Measurements from ENCODE around the gene RPL34. TPM values are rescaled to one million over a fixed set of nuclear protein-coding genes. Genes with fewer than 3 reads are reported as not detected.

The RPL34 gene
- polyA plus RNA-seq, 2 of the 4 experiments (the other 2 are of a cell fraction), result 949 to 1,255 TPM

GRCh38 chr4:108628411-108628810 is 8.0 kb downstream of the RPL34 start:
- ATAC-seq (no peak; a peak in 1 of 6 replicates), DNase-seq (ENCODE audit: low read depth in 1 of 2, low spot score in 1 of 2) (no peak), FAIRE-seq (no peak)
- no peak overlapping the region for H3K4me3 ChIP-seq
- POLR2A ChIA-PET, result no interaction called here
- no peaks in the 10 kb centered on the region for H3K9me3 ChIP-seq
- H3K4me2 ChIP-seq, result no peak overlapping the region
- CTCF ChIA-PET, result no interaction called here
- H3K27ac ChIP-seq, result no peak overlapping the region
- peaks cover 12% of the 10 kb centered on the region; the same call in 1 of the 3 replicates for H3K4me1 ChIP-seq
- no peak for TF ChIP-seq BCL3 (IDR thresholded peaks at IDR 0.05)
- no peak for TF ChIP-seq CHD4 (IDR thresholded peaks at IDR 0.05; ENCODE audit: borderline replicate concordance)
- no peak for TF ChIP-seq GATA3 (IDR thresholded peaks at IDR 0.05; ENCODE audit: borderline replicate concordance)
- TF ChIP-seq CBX8 (IDR thresholded peaks at IDR 0.05), result no peak
- TF ChIP-seq RAD21 (conservative IDR thresholded peaks at IDR 0.05 in 1 of 2, IDR thresholded peaks at IDR 0.05 in 1 of 2), result no peak
- TF ChIP-seq, protein P1, sequence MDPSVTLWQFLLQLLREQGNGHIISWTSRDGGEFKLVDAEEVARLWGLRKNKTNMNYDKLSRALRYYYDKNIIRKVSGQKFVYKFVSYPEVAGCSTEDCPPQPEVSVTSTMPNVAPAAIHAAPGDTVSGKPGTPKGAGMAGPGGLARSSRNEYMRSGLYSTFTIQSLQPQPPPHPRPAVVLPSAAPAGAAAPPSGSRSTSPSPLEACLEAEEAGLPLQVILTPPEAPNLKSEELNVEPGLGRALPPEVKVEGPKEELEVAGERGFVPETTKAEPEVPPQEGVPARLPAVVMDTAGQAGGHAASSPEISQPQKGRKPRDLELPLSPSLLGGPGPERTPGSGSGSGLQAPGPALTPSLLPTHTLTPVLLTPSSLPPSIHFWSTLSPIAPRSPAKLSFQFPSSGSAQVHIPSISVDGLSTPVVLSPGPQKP (IDR thresholded peaks at IDR 0.05; ENCODE audit: low read depth, low read length), result no peak
- no peak for TF ChIP-seq ZSCAN20 (CRISPR knock-in tag; IDR thresholded peaks at IDR 0.05)
- TF ChIP-seq, protein P2, sequence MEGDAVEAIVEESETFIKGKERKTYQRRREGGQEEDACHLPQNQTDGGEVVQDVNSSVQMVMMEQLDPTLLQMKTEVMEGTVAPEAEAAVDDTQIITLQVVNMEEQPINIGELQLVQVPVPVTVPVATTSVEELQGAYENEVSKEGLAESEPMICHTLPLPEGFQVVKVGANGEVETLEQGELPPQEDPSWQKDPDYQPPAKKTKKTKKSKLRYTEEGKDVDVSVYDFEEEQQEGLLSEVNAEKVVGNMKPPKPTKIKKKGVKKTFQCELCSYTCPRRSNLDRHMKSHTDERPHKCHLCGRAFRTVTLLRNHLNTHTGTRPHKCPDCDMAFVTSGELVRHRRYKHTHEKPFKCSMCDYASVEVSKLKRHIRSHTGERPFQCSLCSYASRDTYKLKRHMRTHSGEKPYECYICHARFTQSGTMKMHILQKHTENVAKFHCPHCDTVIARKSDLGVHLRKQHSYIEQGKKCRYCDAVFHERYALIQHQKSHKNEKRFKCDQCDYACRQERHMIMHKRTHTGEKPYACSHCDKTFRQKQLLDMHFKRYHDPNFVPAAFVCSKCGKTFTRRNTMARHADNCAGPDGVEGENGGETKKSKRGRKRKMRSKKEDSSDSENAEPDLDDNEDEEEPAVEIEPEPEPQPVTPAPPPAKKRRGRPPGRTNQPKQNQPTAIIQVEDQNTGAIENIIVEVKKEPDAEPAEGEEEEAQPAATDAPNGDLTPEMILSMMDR (IDR thresholded peaks at IDR 0.05), result no peak
- no peak for TF ChIP-seq EHF (CRISPR knock-in tag; IDR thresholded peaks at IDR 0.05)
- TF ChIP-seq CHD2 (IDR thresholded peaks at IDR 0.05; ENCODE audit: low read length, partially characterized antibody), result no peak
- TF ChIP-seq MAX (IDR thresholded peaks at IDR 0.05), result no peak
- no peak for TF ChIP-seq USF2 (IDR thresholded peaks at IDR 0.05)
- no peak for TF ChIP-seq ZC3H11A (IDR thresholded peaks at IDR 0.05)
- TF ChIP-seq EHMT2 (IDR thresholded peaks at IDR 0.05; ENCODE audit: low read depth), result no peak
- no peak for TF ChIP-seq PBX3 (IDR thresholded peaks at IDR 0.05)
- no peak for TF ChIP-seq FOSL2 (IDR thresholded peaks at IDR 0.05)
- no peak for TF ChIP-seq FOSL2 (CRISPR knock-in tag; IDR thresholded peaks at IDR 0.05)
- no peak for TF ChIP-seq HEYL (CRISPR knock-in tag; IDR thresholded peaks at IDR 0.05)
- no peak for TF ChIP-seq NPAS2 (CRISPR knock-in tag; IDR thresholded peaks at IDR 0.05; ENCODE audit: borderline replicate concordance)
- no peak for TF ChIP-seq POLR2A (IDR thresholded peaks at IDR 0.05; ENCODE audit: low read length)
- no peak for TF ChIP-seq HDAC2 (IDR thresholded peaks at IDR 0.05)

DNA sequence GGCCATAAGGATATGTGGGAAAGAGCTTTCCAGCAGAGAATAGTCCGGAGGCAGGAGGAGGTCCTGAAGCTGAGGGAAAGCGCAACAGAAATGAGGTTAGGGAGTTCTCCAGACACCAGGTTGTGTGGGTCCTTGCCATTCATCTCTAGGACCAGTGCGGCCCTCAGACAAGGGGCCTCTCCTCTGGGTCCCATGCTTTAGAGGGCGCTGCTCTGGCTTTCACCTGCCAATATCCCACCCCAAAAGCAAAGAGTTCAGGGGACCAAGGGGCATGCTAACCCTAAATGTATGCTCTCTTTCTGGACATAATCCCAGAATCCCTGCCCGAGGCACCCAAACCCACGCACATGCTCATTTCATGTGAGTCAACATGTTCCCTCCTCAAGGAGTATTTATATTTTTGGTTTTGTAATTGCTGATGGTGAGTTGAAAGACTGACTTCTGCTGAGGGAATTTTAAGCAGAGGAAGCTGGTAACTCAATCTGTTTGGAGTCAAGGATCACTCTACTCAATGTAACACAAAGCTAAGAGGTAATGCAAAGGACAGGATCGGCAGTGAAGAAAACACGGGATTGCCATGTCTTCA is 14.8 kb downstream of the RPL34 start:
- no peaks in the 10 kb centered on the region for H3K4me1 ChIP-seq
- H3K9me3 ChIP-seq, result no peaks in the 10 kb centered on the region
- 81% methylated on average over 6 of the region's 8 CpGs for WGBS (ENCODE audit: missing lambda C conversion rate)
- H3K27ac ChIP-seq, result no peak overlapping the region
- ChIA-PET CTCF (interaction anchor here (1.4 to 2.1 kb wide), 2 partner anchors 11 to 15 kb away, joined by 6 to 9 read pairs; partner anchors contain the start of gene OSTC), POLR2A (no interaction called here)
- H3K4me3 ChIP-seq, result no peak overlapping the region
- TF ChIP-seq BCL3 (IDR thresholded peaks at IDR 0.05) (no peak), RAD21 (conservative IDR thresholded peaks at IDR 0.05 in 1 of 2, IDR thresholded peaks at IDR 0.05 in 1 of 2) (no peak)
- ATAC-seq (no peak), FAIRE-seq (no peak), DNase-seq (ENCODE audit: low read depth in 1 of 2, low spot score in 1 of 2) (no peak)
- no peak overlapping the region for H3K4me2 ChIP-seq

Measured in A549 (cell line).